PC-9 (cell line): ENCODE results near the gene FN3K.

Source experiments
- EZH2 ChIP-seq: fragments of 200-600 bp; sonication (generic); IDR thresholded peaks from 2 replicates; pipeline ENCODE4 v1.8.0; 2017; ENCODE audit warnings: antibody characterized with exemption, low read depth
- TF ChIP-seq, protein P1 (sequence below): fragments of 200-600 bp; sonication (generic); conservative IDR thresholded peaks from 2 replicates; pipeline ENCODE4 v1.6.1; 2017; ENCODE audit warnings: mixed run types, antibody characterized with exemption, mild to moderate bottlenecking, moderate library complexity

DNA sequence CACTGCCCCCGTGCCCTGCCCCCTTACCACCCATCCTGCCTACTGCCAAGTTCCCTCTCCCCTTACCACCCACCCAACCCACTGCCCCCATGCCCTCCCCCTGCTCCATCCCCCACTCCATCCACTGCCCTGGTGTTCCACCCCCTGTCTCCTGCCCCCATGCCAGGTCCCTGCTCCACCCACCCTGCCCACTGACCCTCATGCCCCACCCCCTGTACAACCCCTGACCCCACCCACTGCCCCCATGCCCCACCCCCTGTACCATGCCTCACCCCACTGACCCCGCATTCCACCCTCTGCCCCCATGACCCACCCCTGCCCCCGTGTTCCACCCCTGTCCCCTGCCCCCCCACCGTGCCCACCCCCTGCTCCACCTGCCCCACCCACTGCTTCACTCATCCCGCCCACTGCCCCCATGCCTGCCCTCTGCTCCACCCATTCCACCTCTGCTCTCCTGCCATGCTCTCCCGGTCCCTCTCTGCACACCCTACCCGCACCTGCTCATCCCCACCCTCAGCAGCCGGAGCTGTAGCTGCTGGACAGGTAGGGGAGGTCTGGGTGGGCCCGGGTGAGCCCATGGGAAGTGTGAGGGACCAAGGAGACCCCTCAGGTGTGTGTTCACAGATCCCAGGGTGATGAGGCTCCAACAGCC, 26.3 kb upstream of the FN3K start:
- TF ChIP-seq, protein P1, sequence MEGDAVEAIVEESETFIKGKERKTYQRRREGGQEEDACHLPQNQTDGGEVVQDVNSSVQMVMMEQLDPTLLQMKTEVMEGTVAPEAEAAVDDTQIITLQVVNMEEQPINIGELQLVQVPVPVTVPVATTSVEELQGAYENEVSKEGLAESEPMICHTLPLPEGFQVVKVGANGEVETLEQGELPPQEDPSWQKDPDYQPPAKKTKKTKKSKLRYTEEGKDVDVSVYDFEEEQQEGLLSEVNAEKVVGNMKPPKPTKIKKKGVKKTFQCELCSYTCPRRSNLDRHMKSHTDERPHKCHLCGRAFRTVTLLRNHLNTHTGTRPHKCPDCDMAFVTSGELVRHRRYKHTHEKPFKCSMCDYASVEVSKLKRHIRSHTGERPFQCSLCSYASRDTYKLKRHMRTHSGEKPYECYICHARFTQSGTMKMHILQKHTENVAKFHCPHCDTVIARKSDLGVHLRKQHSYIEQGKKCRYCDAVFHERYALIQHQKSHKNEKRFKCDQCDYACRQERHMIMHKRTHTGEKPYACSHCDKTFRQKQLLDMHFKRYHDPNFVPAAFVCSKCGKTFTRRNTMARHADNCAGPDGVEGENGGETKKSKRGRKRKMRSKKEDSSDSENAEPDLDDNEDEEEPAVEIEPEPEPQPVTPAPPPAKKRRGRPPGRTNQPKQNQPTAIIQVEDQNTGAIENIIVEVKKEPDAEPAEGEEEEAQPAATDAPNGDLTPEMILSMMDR = no peak
- no peak for TF ChIP-seq EZH2
